Hematopoietic multipotent progenitor cell treated with erythropoietin and hydrocortisone succinate and interleukin-3 and kit ligand, for 6 days (in vitro differentiated cells): Measurements from ENCODE around the gene FUOM.
A peak's percentile ranks its signal among the peaks of the same experiment; 100 is the strongest.

Experiments
- DNase-seq: peaks from one replicate; pipeline ENCODE4 v3.0.0-alpha.2; 2015

The FUOM gene

GRCh38 chr10:133366130-133366478 lies 8.3 kb upstream of the FUOM start:
- DNase-seq, result no peak

DNA sequence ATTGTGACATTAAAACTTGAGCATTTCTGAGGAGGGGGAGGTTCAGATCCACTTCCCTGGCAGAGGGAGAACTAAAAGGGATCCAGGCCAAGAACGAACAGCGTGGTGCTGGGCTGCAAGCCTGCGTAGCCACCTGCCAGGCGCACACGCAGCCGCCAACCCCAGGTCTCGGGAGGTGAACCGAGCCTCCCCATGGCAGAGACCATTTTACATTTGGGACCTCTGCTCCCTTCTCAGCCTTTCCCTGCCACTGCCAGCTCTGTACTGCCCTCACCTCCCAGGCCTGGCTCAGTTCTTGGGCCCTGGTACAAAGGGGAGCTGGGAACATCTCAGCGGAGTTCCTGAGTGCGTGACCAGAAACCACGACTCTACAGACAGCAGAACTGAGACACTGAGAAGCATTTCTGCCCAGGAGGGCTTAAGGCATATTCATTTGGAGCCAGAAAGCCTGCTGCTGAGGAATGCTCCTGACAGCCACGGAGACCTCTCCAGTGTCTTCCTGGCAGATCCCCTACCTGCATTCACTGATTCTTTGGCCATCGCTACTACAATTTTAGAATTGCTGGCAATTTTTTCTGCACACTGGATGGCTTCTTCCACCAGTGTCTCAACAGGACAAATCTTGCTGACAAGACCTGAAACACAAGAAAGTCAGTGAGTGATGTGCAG lies 7.8 kb upstream of the FUOM start:
- no peak for DNase-seq

DNA sequence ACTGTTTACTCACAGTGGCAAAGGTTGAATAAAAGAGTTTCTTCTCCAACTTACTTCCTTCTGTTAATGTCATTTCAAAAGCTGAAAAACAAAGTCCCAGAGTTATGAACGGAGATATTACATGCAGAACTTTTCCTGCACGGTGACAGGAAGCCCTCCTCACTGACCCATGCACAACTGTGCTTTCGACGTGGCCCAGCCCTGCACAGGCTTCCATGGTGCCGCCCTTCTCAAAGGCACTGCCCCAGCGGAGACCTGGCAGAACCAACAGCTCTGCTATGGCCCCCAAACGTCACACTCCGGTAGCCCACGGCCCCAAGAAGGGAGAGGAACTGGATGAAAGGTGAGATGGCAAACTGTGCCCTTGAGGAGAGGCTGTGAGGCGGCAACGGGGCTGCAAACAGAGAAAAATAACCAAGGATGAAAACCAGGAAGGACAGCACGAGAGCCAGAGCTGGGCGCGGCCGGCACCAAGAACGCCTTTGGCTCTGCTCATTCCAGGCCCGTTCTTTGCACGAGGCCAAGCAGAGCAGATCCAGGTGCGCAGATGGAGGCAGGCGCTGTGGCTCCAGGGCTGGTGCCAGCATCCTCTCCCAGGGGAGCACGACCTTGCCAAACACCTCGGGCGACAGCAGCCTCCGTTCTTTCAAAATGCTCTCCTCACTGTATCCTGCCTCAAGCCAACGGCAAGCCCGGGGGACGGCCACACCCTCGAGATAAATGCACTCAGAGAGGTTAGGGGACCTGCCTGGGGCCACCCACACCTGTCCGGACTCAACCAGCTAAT lies 7.0 kb upstream of the FUOM start:
- no peak for DNase-seq

DNA sequence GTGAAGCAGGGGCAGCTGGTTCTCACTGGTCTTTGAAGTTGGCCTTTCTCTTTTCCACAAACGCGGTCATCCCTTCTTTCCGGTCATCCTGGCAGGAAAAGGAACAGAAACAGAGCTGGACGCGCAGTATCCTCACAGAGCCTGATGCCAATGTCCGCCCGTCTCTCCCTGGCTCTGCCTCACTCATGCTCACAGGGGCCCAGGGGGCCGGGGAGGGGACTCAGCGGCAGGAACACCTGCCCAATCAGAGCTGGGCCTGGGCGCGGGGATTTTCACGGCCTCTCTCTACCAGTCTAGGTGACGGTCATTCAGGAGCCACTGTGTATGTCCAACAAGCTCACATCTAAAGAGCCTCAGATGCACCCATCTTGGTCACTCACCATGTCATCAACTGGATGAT lies 5.0 kb upstream of the FUOM start:
- DNase-seq, result no peak

DNA sequence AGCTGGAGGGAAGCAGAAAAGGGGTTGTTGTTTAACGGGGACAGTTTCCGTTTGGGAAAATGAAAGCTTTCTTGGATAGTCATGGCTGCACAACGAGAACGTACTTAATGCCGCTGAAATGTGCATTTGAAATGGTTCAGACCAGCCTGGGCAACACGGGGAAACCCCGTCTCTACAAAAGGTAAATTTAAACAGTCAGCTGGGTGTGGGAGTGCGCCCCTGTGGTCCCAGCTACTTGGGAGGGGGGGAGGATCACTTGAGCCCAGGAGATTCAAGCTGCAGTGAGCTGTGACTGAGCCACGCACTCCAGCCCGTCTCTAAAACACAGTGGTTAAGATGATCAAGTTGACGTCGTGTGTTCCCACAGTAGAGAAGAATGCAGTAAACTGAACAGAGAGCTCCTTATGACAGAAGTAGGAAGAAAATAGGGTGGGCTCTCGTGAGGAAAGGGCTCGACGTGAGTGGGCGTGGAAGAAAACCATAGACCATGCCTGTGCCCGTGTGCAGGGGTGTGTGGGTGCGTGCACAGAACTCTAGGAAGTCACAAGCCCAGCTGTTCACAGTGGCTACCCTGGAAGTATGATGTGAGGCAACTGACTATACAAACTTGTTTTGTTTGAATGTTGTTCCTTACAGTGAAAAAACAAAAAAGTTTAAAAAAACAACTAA lies 4.1 kb upstream of the FUOM start:
- no peak for DNase-seq

GRCh38 chr10:133361227-133361626 lies 3.4 kb upstream of the FUOM start:
- DNase-seq, result no peak

DNA sequence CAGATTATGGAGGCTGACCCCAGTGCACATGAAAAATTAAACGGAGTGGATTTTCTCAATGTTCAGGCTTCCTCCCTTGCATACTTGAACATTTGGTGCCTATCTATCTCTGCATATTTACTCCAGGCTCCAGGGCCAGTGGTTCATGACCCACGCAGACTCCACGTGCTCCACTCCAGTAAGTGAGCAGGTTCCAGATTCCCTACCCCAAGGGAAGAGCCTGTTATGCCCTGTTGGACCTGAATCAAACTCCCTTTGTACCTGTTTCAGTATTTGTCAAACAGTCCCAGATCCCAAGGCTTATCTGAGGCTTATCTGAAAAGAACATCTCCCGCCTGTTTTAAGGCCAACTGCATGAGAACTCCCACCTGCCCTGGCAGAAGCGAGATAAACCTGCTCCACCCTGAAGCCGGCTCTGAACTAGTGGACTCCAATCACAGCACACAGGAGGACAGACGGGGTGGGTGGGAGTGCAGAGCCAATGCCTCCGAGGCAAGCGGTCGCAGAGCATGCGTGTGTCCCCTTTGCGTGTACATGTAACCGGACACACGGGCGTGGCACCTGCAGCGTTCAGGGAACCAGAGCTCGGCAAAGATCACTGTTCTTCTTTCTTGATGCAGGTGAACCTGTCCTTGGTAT lies 2.3 kb upstream of the FUOM start:
- DNase-seq, result peak; percentile 49

- peak; percentile 73 for DNase-seq
Observed at GRCh38 chr10:133359554-133359971, 1.7 kb upstream of the FUOM start.

- DNase-seq, result no peak
Observed at GRCh38 chr10:133358925-133359310, 1.1 kb upstream of the FUOM start.

DNA sequence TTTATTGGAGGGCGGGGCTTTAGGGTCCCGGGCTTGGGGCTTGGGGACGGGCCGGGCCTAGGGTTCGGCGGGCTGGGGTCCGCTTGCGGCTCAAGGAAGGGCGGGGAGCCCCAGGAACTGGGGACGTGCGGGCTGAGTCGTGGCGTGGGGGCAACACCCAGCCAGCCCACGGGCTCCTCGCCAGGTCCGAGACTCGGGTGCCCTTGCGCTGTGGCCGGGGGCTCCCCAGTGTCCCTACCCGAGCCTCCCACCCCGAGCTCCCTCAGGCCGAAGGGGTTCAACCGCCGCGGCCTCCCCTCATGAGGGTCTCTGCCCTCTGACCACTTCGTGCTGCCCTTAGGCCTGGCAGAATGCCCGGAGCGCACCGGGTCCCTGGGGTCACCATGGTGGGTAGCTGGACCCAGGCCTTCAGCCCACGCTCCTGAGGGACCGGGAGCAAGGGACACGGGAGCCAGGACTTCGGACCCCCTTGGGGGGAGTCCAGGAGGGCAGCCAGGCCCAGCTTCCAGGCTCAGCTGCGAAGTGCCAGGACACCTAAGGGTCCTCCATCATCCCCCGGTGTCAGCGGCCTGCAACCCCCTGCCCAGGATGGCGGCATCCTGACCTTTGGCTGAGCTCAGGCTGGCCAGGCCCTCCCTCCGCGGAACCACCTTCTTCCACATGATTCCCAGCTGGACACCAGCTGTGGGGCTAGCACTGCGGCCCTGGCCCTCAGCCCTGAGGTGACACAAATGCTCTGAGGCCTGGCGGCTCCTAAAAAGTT lies 524 bp upstream of the FUOM start:
- DNase-seq, result no peak

DNA sequence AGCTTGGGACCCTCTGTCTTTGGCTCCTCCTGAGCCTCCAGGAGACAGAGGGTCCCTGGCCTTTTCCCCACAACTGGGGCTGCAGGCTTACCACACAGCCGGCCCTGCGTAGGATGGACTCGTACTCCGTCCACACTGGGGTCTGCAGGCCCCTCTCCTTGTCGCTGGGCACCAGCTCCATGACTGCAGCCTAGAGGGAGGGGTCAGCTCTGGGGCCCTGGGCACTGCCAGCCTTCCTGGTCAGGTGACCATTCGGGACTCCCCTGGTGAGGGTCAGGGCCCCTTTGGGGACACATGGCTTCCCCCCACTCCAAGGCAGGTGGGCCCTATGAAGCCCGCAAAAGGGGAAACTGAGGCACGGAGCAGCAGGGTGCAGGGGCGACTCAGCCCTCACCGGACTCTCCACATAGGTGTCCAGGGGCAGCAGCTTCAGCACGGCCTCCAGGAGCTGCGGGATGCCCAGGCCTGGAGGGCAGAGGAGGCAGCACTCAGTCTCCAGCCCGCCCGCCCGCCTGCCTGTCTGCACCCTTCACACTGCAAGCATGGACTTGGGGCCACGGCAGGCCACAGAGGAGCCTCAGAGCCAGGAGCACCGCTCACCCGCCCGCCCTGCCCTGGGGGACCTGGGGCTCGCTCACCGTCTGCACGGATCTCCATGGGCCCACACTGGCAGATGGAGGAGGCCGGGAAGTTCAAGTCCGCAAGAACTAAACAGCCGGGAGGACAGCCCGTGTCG lies 1.1 kb downstream of the FUOM start:
- DNase-seq, result no peak

- no peak for DNase-seq
Observed at GRCh38 chr10:133355991-133356390, 1.8 kb downstream of the FUOM start.

GRCh38 chr10:133355266-133355665 lies 2.6 kb downstream of the FUOM start:
- DNase-seq, result no peak

- no peak for DNase-seq
Observed at GRCh38 chr10:133354672-133355240, 3.1 kb downstream of the FUOM start.

DNA sequence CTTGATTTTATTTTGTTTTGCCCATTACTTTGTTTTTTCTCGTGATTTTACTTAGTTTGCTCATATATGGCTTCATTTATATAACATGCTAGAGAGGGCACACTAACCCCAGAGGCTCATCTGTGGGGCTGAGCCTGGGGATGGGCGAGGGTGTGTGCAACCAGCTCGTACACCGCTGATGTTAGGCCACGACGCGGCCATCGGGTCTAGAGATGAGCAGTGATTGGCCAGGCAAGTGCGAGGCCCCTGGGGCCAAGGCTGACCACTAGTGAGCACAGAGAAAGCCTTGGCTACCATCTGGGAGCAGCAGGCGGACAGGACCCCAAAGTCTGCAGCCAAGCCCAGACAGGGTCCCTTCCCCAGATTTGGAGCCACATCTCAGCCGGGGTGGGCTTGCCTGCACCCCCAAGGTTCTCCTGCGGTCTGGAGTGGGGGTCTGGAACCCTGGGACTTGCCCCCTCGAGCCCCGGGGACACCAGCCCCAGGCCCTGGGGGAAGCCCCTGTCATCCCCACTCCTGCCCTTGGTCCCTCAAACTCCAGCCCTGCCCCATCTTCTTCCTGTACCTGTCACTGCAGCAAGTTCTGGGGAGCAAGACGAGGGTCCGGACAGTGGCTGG lies 3.7 kb downstream of the FUOM start:
- no peak for DNase-seq

DNA sequence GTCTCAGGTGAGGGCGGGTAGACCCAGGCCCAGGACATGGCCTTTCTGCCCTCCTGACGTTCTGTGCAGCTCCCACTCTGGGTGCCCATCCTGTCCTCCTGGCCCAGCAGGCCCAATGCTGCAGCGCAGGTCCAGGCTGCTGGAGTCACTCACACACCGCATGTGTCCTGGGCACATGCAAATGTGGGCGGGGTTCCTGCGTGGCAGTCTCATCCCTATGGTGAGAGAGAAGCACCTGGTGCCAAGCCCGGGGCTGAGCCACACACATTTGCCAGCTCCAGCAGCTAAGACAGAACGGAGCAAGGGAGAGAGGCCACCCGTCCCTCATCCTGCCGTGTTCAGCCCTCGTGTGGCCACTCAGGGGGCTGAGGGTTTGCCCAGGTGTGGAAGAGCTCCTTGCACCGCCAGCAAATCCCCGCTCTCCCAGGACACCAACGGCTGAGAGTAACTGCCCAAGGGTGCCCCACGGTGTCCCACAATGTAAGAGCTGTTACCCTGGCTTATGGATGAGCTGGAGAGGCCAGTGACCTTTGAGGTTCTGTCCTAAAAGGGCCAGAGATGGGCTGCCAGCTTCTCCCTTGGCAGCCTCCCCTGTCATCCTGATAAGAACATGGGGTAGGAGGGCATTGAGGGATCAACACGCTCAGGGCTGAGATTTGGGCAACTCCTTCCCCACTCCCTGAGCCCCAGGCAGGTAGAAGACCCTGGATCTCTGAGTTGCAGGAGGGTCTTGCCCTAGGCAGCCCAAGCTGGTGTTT lies 4.4 kb downstream of the FUOM start:
- no peak for DNase-seq

DNA sequence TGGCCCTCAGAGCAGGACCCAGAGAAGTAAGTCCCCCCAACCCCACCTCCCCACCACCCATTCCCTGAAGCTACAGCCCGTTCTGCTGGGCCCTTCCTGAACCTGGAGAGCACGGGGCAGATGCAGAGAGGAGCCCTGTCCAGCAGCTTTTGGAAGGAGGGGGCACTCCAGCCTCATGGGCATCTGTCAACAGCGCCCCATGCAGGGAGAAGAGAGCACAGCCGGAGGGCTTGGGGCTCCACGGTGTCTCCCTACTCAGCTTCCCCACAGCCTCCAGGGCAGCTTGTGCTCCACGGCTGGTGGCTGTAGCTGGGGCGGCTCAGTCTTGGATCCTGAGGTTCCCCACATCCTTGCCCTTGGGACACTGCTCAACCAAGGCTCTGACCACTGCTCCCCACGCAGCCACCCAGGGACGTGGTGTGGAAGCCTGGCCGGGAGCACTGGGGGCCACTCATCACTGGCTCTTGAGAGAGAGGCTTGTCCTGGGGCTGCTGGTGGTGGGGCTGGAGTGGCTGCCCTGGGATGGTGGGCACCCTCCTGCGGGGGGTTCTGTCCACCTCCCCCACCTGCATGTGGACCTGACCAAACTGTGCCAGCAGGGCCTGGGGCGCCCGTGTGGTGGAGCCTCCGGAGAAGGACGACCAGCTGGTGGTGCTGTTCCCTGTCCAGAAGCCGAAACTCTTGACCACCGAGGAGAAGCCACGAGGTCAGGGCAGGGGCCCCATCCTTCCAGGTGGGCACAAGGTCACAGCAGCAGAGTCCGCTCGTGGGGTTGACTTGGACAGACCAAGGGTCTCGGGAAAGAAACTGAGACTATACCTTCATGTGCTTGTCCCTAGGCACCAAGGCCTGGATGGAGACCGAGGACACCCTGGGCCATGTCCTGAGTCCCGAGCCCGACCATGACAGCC lies 6.2 kb downstream of the FUOM start:
- no peak for DNase-seq

DNA sequence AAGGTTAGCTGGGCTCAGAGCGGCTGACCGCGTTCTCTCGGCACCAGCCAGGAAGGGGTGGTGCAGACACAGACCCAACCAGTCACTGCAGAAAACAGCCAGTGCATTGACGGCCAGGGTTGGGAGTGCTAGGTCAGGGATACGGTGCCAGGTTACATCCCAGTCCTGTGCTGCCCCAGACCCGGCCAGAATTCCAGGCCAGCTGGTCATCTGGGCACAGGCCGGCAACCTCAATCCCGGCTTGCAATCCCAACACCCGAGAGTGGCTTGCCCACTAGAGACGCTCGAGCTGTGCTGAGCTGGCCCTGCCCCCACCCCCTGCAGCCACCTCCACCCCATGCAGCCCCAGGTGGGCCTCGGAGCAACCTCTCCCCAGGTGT lies 6.9 kb downstream of the FUOM start:
- DNase-seq, result no peak

- no peak for DNase-seq
Observed at GRCh38 chr10:133350283-133350949, 7.4 kb downstream of the FUOM start.
